Midbrain (tissue), 1 donor: ENCODE measurements around the gene MSI2.
A peak's percentile ranks its signal among the peaks of the same experiment; 100 is the strongest.

Experiments used
- DNase-seq: peaks from one replicate; lab custom pipeline; 2025; lab: John Stamatoyannopoulos, UW

Gene MSI2

DNA sequence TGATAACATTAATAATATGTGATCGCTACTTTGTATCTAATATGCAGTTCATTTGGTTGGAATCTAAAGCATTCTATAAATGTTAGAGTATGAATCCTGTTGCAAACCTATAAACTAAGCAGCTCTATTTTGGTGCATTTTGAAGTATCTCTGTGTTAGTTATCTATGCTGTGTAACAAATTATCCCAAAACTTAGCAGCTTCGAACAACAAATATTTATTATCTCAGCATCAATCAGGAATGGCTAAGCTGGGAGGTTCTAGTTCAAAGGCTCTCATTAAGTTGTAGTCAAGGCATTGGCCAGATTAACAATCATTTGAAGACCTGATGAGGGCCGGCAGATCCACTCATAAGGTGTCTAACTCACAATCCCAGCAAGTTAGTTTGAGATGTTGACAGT is 10.1 kb upstream of the MSI2 start:
- DNase-seq, result no peak

- DNase-seq, result no peak
Observed at GRCh38 chr17:57247261-57247660, 9.1 kb upstream of the MSI2 start.

DNA sequence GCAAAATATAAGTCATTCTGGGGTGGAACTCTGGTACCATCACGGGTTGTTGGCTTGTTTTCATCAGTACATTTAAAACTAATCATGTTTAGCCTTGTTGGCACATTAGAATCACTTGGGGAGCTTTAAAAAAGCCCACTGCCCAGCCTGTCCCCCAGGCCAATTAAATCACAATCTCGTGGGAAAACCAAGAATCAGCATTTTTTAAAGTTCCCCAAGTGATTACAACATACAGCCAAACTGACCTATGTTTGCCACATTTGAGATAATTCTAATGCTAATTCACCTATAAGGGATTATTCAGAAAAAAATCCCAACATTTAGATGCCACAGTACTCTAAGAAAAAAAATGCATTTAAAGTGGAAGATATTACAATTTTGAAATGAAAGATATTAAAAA is 8.4 kb upstream of the MSI2 start:
- DNase-seq, result no peak

- no peak for DNase-seq
Observed at GRCh38 chr17:57249520-57249919, 6.8 kb upstream of the MSI2 start.

DNA sequence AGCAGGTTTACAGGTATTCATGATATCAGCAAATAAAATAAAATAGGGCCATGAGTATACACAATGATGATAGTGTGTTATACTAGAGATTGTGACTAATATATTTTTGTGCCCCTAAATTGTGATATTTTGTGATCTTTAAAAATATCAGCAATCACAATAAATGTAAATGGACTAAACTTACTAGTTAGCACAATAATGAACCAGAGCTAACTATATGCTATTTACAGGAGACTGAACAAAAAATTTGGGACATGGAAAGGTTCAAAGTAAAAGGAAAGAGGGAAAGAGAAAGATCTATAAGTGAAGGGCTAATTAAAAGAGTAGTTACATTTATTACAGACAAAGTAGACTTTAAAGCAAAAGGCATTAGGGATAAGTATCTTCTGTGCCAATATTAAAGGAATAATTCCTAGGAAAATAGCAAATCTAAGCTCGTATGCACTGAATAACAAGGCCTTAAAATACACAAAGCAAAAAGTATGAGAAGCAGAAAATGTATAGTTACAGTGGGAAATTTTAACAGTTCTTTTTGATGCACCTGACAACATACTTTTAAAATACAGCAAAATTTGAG is 5.0 kb upstream of the MSI2 start:
- no peak for DNase-seq

- no peak for DNase-seq
Observed at GRCh38 chr17:57253362-57254065, 2.8 kb upstream of the MSI2 start.

DNA sequence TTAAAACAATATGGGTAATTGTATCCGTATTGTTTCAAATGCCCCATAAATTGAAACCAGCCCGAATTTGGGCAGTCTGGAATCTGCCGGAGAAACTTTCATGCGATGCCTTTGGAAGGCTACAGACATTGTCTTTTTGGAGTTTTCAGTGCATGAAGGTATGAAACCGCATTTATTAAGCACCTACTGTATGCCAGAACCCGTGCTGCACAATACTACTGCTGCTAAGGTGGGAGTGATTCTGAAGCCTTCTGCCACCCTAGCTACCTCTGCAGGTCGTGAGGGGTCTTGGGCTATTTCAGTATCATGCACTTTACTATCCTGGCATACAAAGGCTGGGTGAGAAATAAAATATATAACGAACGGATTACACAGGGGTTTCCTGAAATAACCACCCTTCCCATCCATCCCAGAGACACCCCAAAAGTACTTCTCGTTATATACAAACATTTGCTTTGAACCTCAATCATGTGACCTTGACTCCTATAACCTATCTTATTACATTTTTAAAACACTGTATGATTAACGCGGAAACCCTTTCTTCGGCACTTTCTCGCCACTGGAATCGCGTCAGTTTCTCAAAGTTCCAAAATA is 1.0 kb upstream of the MSI2 start:
- DNase-seq, result no peak

GRCh38 chr17:57256708-57257112 is 387 bp downstream of the MSI2 start:
- no peak for DNase-seq

DNA sequence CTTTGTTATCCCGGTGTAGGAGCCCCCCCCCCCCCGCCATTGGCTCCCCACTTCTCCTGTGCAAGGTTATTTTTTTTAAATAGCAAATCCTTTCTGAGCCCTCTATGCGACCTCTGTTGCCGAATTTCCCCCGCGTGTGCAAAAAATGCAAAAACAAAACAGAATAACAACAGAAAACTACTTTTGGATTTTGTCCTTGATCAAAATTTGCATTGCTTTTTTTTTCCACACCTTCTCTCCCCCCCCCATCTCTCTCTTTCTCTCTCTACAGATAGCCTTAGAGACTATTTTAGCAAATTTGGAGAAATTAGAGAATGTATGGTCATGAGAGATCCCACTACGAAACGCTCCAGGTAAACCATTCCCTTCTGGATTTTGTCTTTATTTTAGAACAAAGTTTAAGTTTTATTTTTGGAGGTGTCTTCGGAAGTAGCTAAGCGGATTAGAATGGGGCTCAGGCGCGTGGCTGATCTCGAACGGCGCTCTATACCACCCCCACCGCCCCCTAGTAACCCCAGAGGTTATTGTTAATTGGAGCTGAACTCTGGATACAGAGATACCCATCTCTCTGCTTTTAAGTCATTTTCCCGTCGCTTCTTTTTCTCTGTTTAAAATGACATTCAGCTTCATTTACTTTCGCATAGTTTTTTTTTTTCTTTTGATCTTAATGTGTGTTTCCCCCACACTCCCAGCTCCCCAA is 1.0 kb downstream of the MSI2 start:
- DNase-seq, result peak; percentile 36

- no peak for DNase-seq
Observed at GRCh38 chr17:57257895-57258851, 1.9 kb downstream of the MSI2 start.

- DNase-seq, result no peak
Observed at GRCh38 chr17:57259306-57259705, 3.0 kb downstream of the MSI2 start.

DNA sequence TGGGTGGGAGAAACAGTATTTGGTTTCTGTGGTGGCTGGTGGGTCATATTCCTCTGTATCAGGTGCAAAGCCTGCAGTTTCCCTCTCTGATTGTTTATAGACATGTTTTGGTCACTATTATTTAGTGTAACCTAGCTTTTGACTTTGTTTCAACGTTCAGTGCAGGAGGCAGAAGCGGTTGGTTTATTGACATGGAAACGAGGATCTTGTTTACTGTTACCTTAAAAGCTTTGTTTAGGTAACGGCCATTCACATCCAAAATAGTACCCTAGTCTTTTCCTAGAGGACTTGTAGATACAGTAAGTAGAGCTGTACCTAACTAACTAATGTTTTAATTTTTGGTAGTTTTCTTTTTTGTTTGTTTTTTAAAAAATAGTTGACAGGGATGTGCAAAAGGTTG is 3.5 kb downstream of the MSI2 start:
- DNase-seq, result no peak

DNA sequence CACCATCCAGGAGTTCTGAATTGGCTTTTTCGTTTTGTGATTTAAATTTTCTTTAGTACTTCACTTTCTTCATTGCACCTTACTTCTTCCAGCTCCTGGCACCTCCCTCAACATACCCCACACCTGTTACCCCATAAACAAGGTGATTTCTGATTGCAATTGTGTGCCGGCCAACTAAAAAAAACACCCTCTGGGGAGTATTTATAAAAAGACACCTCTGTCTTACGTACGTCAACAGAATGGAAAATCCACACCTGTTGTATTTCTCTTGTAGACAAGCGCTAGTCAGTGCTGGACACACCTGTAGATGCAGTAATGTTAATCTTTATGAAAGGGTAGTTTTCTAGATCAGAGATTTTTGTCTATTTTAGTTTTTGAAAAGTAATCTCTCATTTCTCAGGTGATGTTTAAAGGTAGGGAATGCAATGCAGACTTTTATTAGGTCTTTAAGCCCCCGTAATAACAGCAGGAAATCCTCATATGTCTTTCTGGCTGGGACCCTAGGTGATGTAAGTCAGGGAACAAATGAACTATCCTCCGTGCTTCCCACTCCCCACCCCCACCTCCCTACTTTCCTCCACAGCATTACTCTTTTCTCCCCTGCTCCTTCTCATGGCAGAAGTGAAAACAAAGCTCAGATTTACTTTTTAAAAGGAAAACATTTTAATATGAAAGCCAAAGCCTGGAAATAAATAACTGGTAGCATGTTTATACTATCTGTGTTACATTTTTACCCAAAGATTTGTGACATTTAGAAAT is 4.2 kb downstream of the MSI2 start:
- DNase-seq, result no peak

- no peak for DNase-seq
Observed at GRCh38 chr17:57261084-57261461, 4.8 kb downstream of the MSI2 start.

DNA sequence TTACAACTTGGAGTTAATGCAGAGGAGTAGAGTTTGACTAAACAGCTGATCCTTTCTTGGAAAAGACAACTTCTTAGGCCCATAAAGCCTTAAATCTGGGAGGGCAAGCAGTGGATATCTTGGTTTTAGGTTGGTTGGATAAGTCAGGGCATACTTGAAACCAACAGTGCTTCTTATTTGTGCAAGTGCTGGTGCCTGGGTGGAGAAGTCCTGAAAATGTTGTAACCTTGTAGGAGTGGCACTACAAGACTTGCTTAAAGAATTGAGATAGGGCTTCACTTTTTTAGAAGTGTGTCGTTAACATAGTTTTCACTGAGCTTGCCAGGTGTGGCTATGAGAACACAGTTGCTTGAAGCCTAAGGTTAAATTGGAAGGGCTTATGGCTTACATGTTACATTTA is 6.2 kb downstream of the MSI2 start:
- DNase-seq, result no peak

DNA sequence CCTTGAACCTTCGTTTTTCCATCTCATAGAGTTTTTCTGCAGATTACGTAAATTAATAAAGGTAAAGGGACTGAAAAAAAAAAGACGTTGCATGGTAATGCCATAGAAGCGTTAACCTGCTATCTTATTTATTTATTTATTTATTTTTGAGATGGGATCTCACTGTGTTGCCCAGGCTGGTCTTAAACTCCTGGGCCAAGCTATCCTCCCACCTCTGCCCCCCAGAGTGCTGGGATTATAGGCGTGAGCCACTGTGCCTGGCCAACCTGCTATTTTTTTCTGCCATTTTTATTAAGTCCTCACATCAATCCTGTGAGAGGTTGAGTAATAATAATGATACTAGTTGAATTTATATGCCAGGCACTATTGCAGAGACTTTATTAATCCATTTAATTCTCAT is 7.9 kb downstream of the MSI2 start:
- no peak for DNase-seq

- no peak for DNase-seq
Observed at GRCh38 chr17:57264776-57265175, 8.5 kb downstream of the MSI2 start.

DNA sequence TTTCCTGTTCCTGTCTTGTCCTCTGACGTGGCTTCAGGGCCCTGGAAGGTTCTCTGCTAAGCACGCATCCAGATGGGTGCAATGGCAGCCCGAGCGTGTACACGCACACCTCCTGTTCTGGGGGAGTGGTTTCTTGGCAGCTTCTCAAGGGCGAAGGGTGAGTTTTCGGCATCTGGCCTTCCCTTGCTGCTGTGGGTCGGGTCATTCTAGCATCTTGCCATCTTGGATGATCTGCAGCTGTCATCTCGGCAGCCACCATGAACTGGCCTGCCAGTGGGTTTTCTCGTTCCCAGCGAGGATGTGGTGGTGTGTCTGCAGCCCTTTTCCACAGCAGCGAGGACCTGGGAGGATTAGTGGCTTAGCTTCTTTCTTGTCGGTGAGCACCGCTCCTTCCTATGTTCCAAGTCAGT is 10.6 kb downstream of the MSI2 start:
- DNase-seq, result no peak

DNA sequence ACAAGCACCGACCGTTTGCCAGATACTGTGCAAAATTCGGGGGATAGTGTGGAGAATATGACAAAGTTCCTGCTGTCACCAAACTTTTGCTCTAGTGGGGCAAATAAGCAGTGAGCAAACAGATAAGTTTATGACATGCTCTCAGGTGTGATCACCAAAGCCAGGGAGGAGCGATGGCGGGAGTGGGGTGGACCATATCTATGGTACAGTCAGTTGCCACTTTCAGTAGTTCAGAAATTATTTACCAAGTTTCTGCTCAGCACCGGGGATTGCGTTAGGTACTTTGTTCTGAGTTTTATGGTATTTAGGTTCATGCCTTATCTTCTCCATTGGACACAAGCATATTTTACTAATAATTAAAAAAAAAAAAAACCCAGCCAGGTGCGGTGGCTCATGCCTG is 11.9 kb downstream of the MSI2 start:
- DNase-seq, result no peak

- DNase-seq, result no peak
Observed at GRCh38 chr17:57269052-57269451, 12.7 kb downstream of the MSI2 start.

GRCh38 chr17:57269598-57270255 is 13.4 kb downstream of the MSI2 start:
- no peak for DNase-seq
